AG04450 (cell line): Measurements from ENCODE around the gene PPP4R4. TPM values are rescaled to one million over a fixed set of nuclear protein-coding genes. Genes with fewer than 3 reads are reported as not detected.

Experiments
- CTCF ChIA-PET: fragments of 300-600, 350-600 bp; formaldehyde crosslinking; extraction: SDS; loops from one replicate; lab custom pipeline; 2022; ENCODE audit warnings: antibody characterized with exemption, inconsistent platforms; lab: Charles Lee
- POLR2A ChIA-PET: fragments of 350-600 bp; formaldehyde crosslinking; extraction: SDS; loops from one replicate; lab custom pipeline; 2021; ENCODE audit warnings: antibody characterized with exemption, inconsistent platforms; lab: Yijun Ruan, JAX
- DNase-seq: peaks from one replicate; pipeline ENCODE4 v3.0.0-alpha.2; 2011; ENCODE audit warnings: low read depth, low spot score
- H3K27ac ChIP-seq: one replicate; pipeline ENCODE4 v1.5.1; 2012; ENCODE audit warnings: low read depth, low read length, control low read depth
- H3K27me3 ChIP-seq: one replicate; pipeline ENCODE4 v1.6.0; 2012; ENCODE audit warnings: low read length; ENCODE audit not compliant: control insufficient read depth, insufficient read depth
- H3K4me3 ChIP-seq: 2 replicates; pipeline ENCODE4 v1.5.1; 2011; ENCODE audit warnings: mild to moderate bottlenecking, low read depth, low read length, control low read depth
- H3K9me3 ChIP-seq: 2 replicates; pipeline ENCODE4 v1.5.1; 2012; ENCODE audit warnings: low read length; ENCODE audit not compliant: control insufficient read depth, insufficient read depth
- CTCF ChIP-seq: IDR thresholded peaks from 2 replicates; pipeline ENCODE4 v1.5.1; 2011; ENCODE audit warnings: low read depth, low read length, control low read depth, inconsistent platforms
- polyA plus RNA-seq: library from polyadenylated mRNA; depleted of rRNA; stranded (reverse); fragments of >200 nt; gene quantifications from 2 replicates; pipeline ENCODE4 v1.2.3, GENCODE V29; 2011

Gene PPP4R4
- polyA plus RNA-seq, 1 experiment: 0.60 TPM

- DNase-seq: no peak
- Histone ChIP-seq H3K4me3 (no peak overlapping the region), H3K27ac (no peak overlapping the region), H3K9me3 (peaks cover 3% of the 10 kb centered on the region; the same call in 1 of the 2 replicates), H3K27me3 (peaks cover 2% of the 10 kb centered on the region)
- ChIA-PET CTCF (no interaction called here), POLR2A (no interaction called here)
- peak; percentile 30; the same call in 1 of the 2 replicates for TF ChIP-seq CTCF
Observed at GRCh38 chr14:94307410-94307992, 133.4 kb downstream of the PPP4R4 start.

- Histone ChIP-seq H3K9me3 (peaks cover 3% of the 10 kb centered on the region; the same call in 1 of the 2 replicates), H3K27ac (no peak overlapping the region), H3K4me3 (no peak overlapping the region), H3K27me3 (peaks cover 2% of the 10 kb centered on the region)
- ChIA-PET POLR2A (no interaction called here), CTCF (no interaction called here)
- DNase-seq: no peak
- no peak for TF ChIP-seq CTCF
Observed at GRCh38 chr14:94309721-94310120, 135.6 kb downstream of the PPP4R4 start.

GRCh38 chr14:94310248-94310647 is 136.1 kb downstream of the PPP4R4 start:
- no peak overlapping the region for H3K4me3 ChIP-seq
- ChIA-PET CTCF (no interaction called here), POLR2A (no interaction called here)
- H3K27me3 ChIP-seq: peaks cover 2% of the 10 kb centered on the region
- no peak overlapping the region for H3K27ac ChIP-seq
- DNase-seq: no peak
- peaks cover 3% of the 10 kb centered on the region; the same call in 1 of the 2 replicates for H3K9me3 ChIP-seq
- no peak for TF ChIP-seq CTCF

GRCh38 chr14:94312481-94313246 is 138.5 kb downstream of the PPP4R4 start:
- H3K27me3 ChIP-seq: peaks cover 2% of the 10 kb centered on the region
- no peak for TF ChIP-seq CTCF
- DNase-seq: no peak
- H3K9me3 ChIP-seq: peaks cover 3% of the 10 kb centered on the region; the same call in 1 of the 2 replicates
- ChIA-PET POLR2A (no interaction called here), CTCF (no interaction called here)
- no peak overlapping the region for H3K27ac ChIP-seq
- no peak overlapping the region for H3K4me3 ChIP-seq

- Histone ChIP-seq H3K9me3 (peaks cover 3% of the 10 kb centered on the region; the same call in 1 of the 2 replicates), H3K4me3 (no peak overlapping the region), H3K27me3 (no peaks in the 10 kb centered on the region), H3K27ac (no peak overlapping the region)
- POLR2A ChIA-PET: no interaction called here
- CTCF ChIA-PET: no interaction called here
- DNase-seq: no peak
- TF ChIP-seq CTCF: no peak
Observed at GRCh38 chr14:94313991-94314655, 140.0 kb downstream of the PPP4R4 start.
